OCI-LY7 (cell line): ENCODE results near the gene LPP.

Experiments used
- EZH2phosphoT487 ChIP-seq: fragments of 200-600 bp; sonication (generic); IDR thresholded peaks from 2 replicates; pipeline ENCODE4 v1.6.1; 2018; ENCODE audit warnings: low read depth, borderline replicate concordance, mild to moderate bottlenecking, mixed run types, antibody characterized with exemption, low read length, moderate library complexity, mixed read lengths
- TF ChIP-seq, protein P1 (sequence below): fragments of 200-600 bp; sonication (generic); conservative IDR thresholded peaks from 2 replicates; pipeline ENCODE4 v1.5.1; 2014; ENCODE audit warnings: mild to moderate bottlenecking, antibody characterized with exemption, low read length, moderate library complexity, mixed read lengths

DNA sequence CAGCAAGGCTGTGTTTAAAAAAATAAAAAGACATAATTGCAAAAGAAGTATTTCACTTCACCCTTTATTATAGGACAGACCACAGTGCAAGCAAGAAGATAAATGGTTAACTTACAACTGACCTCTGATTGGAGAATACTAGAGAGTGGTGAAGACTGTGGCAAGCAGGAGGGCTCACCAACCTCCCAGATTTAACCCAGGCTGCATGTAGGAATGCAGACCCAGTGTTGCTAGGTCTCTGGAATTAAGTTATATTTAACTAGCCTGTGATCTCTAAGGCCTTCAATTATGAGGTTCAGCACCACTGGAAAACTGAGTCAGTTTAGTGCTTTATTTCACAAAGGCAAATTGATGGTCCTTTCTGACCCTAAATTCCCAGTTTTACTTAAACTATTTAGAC, 436.6 kb downstream of the LPP start:
- TF ChIP-seq, protein P1, sequence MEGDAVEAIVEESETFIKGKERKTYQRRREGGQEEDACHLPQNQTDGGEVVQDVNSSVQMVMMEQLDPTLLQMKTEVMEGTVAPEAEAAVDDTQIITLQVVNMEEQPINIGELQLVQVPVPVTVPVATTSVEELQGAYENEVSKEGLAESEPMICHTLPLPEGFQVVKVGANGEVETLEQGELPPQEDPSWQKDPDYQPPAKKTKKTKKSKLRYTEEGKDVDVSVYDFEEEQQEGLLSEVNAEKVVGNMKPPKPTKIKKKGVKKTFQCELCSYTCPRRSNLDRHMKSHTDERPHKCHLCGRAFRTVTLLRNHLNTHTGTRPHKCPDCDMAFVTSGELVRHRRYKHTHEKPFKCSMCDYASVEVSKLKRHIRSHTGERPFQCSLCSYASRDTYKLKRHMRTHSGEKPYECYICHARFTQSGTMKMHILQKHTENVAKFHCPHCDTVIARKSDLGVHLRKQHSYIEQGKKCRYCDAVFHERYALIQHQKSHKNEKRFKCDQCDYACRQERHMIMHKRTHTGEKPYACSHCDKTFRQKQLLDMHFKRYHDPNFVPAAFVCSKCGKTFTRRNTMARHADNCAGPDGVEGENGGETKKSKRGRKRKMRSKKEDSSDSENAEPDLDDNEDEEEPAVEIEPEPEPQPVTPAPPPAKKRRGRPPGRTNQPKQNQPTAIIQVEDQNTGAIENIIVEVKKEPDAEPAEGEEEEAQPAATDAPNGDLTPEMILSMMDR: no peak
- TF ChIP-seq EZH2phosphoT487: no peak
